WERI-Rb-1 (cell line): ENCODE results near the gene IER3IP1.

Source experiments
- DNase-seq: peaks from one replicate; pipeline ENCODE4 v3.0.0-alpha.2; 2020
- H3K27ac ChIP-seq: fragments of 250-450 bp; sonication (Bioruptor Pico); 2 replicates; pipeline ENCODE4 v1.5.1; 2020; ENCODE audit warnings: mild to moderate bottlenecking, moderate library complexity
- H3K27me3 ChIP-seq: fragments of 250-450 bp; sonication (Bioruptor Pico); 2 replicates; pipeline ENCODE4 v1.5.1; 2021; ENCODE audit warnings: mild to moderate bottlenecking, low read depth, moderate library complexity; ENCODE audit not compliant: insufficient read depth, severe bottlenecking
- H3K36me3 ChIP-seq: fragments of 250-450 bp; sonication (Bioruptor Pico); 2 replicates; pipeline ENCODE4 v1.5.1; 2020; ENCODE audit warnings: mild to moderate bottlenecking, moderate library complexity
- H3K4me3 ChIP-seq: 2 replicates; pipeline ENCODE4 v1.5.1; 2011; ENCODE audit warnings: low read depth, mild to moderate bottlenecking, control low read depth, low read length
- H3K9me3 ChIP-seq: fragments of 250-450 bp; sonication (Bioruptor Pico); 2 replicates; pipeline ENCODE4 v1.5.1; 2021; ENCODE audit warnings: mild to moderate bottlenecking, moderate library complexity; ENCODE audit not compliant: severe bottlenecking
- TF ChIP-seq, protein P1 (sequence below): IDR thresholded peaks from 2 replicates; pipeline ENCODE4 v1.5.1; 2011; ENCODE audit warnings: low read depth, mild to moderate bottlenecking, control low read depth, inconsistent platforms, low read length

The IER3IP1 gene

DNA sequence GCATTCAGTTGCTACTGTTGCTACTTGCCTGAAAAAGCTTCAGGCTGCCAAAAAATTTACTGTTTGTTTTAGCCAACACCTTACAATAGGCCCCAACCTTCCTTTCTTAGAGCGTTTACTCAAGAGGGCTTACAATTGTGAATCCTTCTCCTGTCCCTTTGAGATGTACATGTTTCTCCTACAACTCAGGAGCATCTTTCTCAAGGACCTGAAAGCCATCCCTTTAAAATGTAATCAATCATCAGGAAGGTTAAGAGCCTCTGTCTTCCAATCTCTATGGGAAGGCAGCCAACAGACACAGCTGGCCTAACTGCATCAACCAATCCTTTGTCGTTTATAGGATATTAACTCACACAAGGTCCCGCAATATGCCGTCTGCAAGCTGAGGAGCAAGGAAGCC is 3.4 kb upstream of the IER3IP1 start:
- no peak overlapping the region for H3K27ac ChIP-seq
- no peak for DNase-seq
- H3K4me3 ChIP-seq: no peak overlapping the region
- TF ChIP-seq, protein P1, sequence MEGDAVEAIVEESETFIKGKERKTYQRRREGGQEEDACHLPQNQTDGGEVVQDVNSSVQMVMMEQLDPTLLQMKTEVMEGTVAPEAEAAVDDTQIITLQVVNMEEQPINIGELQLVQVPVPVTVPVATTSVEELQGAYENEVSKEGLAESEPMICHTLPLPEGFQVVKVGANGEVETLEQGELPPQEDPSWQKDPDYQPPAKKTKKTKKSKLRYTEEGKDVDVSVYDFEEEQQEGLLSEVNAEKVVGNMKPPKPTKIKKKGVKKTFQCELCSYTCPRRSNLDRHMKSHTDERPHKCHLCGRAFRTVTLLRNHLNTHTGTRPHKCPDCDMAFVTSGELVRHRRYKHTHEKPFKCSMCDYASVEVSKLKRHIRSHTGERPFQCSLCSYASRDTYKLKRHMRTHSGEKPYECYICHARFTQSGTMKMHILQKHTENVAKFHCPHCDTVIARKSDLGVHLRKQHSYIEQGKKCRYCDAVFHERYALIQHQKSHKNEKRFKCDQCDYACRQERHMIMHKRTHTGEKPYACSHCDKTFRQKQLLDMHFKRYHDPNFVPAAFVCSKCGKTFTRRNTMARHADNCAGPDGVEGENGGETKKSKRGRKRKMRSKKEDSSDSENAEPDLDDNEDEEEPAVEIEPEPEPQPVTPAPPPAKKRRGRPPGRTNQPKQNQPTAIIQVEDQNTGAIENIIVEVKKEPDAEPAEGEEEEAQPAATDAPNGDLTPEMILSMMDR: no peak
- peaks cover 3% of the 10 kb centered on the region; the same call in 1 of the 2 replicates for H3K36me3 ChIP-seq
- H3K27me3 ChIP-seq: no peaks in the 10 kb centered on the region
- H3K9me3 ChIP-seq: peaks cover 4% of the 10 kb centered on the region

DNA sequence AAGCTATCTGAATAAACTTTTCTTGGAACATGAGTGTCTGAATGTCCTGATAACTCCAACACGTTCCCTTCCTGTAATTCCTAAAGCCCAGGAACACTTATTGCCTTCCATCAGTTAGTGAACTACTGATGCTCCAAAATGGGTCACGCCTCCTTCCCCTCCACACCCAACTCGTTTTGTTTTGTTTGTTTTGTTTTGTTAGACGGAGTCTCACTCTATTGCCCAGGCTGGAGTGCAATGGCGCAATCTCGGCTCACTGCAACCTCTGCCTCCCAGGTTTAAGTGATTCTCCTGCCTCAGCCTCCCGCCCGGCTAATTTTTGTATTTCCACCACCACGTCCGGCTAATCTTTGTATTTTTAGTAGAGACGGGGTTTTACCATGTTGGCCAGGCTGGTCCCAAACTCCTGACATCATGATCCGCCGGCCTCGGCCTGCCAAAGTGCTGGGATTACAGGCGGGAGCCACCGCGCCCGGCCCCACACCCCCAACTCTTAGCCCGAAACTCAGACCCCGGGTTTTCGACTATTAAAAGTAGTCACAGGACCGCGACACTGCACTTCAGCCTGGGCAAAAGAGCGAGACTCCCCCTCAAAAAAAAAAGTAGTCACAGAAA is 774 bp downstream of the IER3IP1 start:
- H3K27ac ChIP-seq: peak overlapping the region; percentile 98

DNA sequence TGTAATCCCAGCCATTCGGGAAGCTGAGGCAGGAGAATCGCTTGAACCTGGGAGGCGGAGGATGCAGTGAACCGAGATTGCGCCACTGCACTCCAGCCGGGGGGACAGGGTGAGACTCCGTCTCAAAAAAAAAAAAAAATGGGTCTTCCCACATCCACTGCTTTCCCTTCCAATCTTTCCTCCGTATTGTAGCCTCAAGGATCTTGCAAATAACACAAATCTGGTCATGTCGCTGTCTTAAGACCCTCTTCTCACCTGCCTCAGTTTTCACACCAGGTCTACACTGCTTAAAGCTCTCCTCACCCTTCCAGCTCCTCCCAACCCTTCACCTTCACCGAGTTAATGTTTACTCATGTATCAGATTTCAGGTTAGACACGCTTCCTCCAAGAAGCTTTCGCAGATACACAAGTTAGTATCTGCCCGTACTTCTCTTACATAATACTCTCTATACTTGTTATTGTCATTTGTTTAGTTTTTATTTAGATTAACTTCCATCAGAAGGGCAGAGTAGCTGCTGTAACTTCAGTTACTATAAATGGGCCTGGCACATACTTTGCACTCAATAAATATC is 1.5 kb downstream of the IER3IP1 start:
- peaks cover 31% of the 10 kb centered on the region for H3K36me3 ChIP-seq
- no peak overlapping the region for H3K27ac ChIP-seq
- no peak for DNase-seq
- H3K27me3 ChIP-seq: no peaks in the 10 kb centered on the region
- TF ChIP-seq, protein P1: no peak
- peak overlapping the region; percentile 99; the same call in 1 of the 2 replicates for H3K4me3 ChIP-seq
- no peaks in the 10 kb centered on the region for H3K9me3 ChIP-seq

More for the DNA sequence above, 774 bp downstream of the IER3IP1 start:
- peak; percentile 44 for DNase-seq
- TF ChIP-seq, protein P1: no peak
- H3K4me3 ChIP-seq: peak overlapping the region; percentile 99
- H3K27me3 ChIP-seq: no peaks in the 10 kb centered on the region
- no peaks in the 10 kb centered on the region for H3K9me3 ChIP-seq
- peaks cover 27% of the 10 kb centered on the region for H3K36me3 ChIP-seq

DNA sequence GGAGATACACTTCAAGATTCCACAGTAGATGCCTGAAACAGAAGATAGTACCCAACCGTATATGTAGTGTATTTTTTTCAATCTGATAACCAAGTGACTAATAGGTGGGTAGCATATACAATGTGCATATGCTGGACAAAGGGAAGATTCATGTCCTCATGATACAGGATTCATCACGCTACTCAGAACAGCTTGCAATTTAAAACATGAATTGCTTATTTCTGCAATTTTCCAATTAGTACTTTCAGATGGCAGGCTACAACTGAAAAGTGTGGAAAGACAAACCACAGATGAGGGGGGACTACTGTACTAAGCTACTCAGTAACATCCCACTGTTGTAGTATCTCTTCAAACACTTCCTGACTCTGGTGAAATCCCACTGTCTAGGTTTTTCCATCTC is 3.7 kb downstream of the IER3IP1 start:
- DNase-seq: no peak
- no peaks in the 10 kb centered on the region for H3K9me3 ChIP-seq
- H3K4me3 ChIP-seq: no peak overlapping the region
- TF ChIP-seq, protein P1: no peak
- no peaks in the 10 kb centered on the region for H3K27me3 ChIP-seq
- peaks cover 37% of the 10 kb centered on the region for H3K36me3 ChIP-seq
- H3K27ac ChIP-seq: no peak overlapping the region

DNA sequence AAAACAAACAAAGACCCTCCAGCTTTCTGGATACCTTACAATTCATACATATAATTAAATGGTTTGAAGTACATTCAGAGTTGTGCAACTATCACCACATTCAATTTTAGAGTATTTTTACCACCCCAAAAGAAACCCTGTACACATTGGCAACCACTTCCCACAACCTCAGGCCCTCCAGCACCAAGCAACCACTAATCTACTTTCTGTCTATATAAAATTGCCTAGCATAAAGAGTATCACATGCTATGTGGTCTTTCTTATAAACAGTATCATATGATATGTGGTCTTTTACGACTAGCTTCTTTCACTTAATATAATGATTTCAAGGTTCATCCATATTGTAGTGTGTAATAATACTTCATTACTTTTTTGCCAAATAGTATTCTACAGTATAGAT is 7.3 kb downstream of the IER3IP1 start:
- no peak overlapping the region for H3K27ac ChIP-seq
- H3K27me3 ChIP-seq: no peaks in the 10 kb centered on the region
- DNase-seq: no peak
- peaks cover 34% of the 10 kb centered on the region for H3K36me3 ChIP-seq
- TF ChIP-seq, protein P1: no peak
- no peak overlapping the region for H3K4me3 ChIP-seq
- no peaks in the 10 kb centered on the region for H3K9me3 ChIP-seq
